GM10266 (cell line): ENCODE data around the gene SLC35E2B.
"Not testable (repeated sequence)": the region's sequence is repeated elsewhere in the genome, so short reads cannot be mapped to it uniquely, and the experiment has no call there.

Source experiments
- DNase-seq: peaks from one replicate; pipeline ENCODE4 v3.0.0; 2012; ENCODE audit errors: extremely low spot score
- TF ChIP-seq, protein P1 (sequence below): IDR thresholded peaks from 2 replicates; pipeline ENCODE4 v1.5.1; 2012; ENCODE audit warnings: mild to moderate bottlenecking, low read depth; ENCODE audit not compliant: control insufficient read depth, insufficient read depth; ENCODE audit errors: missing control alignments

The SLC35E2B gene

GRCh38 chr1:1666526-1666925 lies 26.1 kb downstream of the SLC35E2B start:
- TF ChIP-seq, protein P1, sequence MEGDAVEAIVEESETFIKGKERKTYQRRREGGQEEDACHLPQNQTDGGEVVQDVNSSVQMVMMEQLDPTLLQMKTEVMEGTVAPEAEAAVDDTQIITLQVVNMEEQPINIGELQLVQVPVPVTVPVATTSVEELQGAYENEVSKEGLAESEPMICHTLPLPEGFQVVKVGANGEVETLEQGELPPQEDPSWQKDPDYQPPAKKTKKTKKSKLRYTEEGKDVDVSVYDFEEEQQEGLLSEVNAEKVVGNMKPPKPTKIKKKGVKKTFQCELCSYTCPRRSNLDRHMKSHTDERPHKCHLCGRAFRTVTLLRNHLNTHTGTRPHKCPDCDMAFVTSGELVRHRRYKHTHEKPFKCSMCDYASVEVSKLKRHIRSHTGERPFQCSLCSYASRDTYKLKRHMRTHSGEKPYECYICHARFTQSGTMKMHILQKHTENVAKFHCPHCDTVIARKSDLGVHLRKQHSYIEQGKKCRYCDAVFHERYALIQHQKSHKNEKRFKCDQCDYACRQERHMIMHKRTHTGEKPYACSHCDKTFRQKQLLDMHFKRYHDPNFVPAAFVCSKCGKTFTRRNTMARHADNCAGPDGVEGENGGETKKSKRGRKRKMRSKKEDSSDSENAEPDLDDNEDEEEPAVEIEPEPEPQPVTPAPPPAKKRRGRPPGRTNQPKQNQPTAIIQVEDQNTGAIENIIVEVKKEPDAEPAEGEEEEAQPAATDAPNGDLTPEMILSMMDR: no peak
- DNase-seq: no peak

GRCh38 chr1:1665815-1666251 lies 26.8 kb downstream of the SLC35E2B start:
- TF ChIP-seq, protein P1: peak; percentile 42

DNA sequence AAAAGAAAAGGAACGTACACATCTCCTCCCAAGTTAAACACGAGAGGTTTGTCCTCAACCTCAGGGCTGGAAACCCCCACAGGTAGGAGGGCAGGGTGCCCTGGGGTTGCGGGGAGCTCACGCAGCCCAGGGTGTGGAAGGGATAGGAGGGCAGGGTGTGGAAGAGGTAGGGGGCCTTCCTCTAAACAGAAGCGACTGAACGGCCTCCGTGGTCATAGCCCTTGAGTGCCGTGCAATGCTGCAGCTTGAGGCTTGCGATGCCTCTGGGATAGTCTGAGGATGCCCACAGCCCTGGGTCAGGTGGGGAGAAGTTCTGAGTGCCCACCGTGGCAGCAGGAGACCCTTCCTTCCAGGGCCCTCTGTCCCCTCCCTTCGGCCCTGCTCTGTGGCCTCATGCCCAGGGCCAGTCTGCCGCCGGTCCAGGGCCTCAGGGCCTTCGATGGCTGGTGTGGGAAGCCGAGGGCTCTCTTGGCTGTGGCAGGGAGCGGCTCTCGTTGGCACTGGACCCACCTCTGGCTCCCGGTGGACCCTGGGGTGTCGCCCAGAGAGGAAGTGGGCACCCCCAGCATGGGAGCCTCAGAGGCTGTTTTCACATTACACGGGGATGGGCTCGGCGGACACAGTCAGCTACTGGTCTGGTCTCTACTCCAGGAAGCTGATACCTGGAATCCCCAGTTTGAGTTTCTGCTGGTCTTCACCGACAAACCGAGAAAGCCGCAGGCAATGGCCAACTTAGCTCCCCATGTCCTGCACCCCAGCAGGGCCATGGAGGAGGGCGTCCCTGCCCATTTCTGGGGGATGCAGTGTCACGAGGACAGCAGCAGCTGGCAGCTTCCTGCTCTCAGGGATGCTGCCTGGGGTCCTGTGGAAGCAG lies 27.4 kb downstream of the SLC35E2B start:
- DNase-seq: no peak
- TF ChIP-seq, protein P1: no peak

More at GRCh38 chr1:1665815-1666251, 26.8 kb downstream of the SLC35E2B start:
- DNase-seq: no peak

GRCh38 chr1:1664318-1664717 lies 28.3 kb downstream of the SLC35E2B start:
- not testable (repeated sequence) for DNase-seq

GRCh38 chr1:1662830-1663560 lies 29.6 kb downstream of the SLC35E2B start:
- not testable (repeated sequence) for DNase-seq

GRCh38 chr1:1662392-1662791 lies 30.2 kb downstream of the SLC35E2B start:
- DNase-seq: not testable (repeated sequence)

- peak; percentile 94 for DNase-seq
Measured at GRCh38 chr1:1658583-1659549, 33.7 kb downstream of the SLC35E2B start, which contains the start of gene CDK11B. TSS of gene CDK11B (minus strand) at chr1:1659004. CDS start at chr1:1657485, 1,519 bp downstream.

DNA sequence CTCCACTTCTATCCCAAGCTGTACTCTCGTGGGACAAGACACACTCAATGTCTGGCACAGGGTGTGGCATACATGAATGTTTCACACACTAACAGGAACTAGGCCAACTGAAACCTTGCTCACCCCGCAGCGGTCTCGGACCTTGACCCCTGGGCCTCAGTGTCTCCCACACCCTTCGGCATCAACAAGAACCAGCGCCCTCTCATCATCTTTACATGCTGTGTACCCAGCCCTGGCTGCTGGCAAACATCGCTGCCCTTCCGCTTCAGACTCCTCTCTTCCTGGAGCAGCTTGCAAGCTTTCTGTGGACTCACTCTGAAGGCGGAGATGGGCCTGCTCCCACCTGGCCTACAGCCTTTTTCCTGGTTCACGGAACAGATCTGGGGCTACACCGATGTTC lies 44.3 kb downstream of the SLC35E2B start:
- not testable (repeated sequence) for DNase-seq

DNA sequence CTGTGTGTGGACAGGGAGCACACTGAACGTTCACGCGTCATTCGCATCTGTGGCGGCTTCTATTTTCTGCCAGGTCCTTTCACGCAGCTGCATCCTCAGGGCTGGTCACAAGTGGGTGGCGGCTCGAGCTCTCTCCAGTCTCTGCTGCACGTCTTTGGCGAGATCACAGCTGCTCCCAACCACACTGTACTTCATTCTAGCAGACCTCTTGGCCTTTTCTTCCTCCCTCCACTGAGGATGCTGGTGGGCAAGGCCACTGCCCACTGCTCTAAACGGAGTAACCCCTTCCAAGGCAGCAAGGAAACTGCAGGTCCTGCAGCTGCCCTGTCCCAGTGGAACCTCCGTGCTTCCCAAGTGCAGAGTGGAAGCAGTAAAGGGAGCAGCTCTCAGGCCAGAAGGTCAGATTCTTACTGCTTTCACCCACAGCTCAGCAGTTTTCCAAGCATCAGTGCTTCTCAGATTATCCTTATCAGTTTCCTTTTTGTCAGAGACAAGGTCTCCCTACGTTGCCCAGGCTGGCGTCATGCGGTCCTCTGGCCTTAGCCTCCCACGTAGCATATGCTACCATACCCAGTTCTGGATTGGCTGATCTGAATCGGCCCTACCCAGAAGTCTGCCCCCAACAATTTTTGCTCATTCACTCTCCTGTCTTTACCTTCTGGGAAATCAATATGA lies 44.9 kb downstream of the SLC35E2B start:
- DNase-seq: not testable (repeated sequence)

DNA sequence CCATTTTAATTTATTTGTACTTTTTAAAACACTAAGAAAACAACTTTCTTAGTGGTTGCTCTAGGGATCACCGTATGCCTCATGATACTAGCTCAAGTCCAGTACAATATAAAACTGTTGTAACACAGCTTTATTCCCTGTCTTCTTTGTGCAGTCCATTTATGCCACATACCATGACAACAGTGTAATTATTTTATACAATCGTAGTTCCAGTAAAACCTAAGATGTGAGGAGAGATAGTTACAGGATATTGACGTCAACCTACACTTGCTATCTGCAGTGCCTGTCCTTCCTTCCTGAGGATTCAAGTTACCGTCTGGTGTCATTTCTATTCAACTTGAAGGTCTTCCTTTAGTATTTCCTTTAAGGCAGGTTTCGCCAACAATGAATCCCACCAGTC lies 46.3 kb downstream of the SLC35E2B start:
- not testable (repeated sequence) for DNase-seq

DNA sequence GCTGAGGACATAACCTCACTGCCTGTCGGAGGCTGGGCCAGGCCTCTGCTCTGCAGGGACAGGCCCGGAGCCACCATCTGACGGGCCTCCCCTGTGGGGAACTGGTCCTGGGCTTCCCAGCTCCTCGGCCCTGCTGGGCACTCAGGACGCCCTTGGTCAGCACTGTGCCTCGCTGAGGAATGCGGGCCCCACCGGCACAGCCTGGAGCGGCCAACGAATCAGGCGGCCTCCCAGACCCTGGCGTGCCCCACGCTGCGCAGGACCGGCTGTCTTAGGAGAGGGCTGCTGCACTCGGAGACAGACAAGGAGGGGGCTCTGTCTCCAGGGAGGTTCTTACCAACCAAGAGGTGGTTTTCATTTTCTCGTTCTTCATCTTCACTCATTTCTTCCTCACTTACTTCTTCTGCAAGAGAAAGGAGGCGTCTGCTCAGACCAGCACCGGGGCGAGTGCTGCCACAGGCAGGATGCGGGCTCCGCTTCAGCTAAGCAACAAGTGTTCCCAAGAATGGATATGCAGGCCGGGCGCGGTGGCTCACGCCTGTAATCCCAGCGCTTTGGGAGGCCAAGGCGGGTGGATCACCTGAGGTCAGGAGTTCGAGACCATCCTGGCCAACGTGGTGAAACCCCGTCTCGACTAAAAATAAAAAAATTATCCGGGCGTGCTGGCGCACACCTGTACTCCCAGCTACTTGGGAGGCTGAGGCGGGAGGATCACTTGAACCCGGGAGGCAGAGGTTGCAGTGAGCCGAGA lies 51.7 kb downstream of the SLC35E2B start:
- not testable (repeated sequence) for DNase-seq

DNA sequence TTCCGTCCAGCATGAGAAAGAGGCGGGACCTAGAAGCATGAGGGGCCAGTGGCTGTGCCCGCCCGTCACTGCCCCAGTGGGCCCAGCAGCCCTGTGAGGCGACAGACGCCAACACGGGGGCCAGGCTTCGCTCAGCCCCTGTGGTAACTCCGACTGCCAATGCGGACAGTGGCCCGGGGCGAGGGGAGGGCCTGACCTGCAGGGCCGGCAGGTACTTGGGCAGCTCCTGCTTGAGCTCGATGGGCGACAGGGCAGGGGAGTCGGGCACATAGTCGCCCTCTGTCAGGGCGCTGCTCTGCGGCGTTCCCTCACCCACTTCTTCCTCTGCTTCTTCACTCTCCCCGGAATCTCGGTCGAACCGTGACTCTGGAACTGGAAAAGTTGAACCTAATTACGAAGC lies 52.5 kb downstream of the SLC35E2B start:
- DNase-seq: not testable (repeated sequence)

- not testable (repeated sequence) for DNase-seq
Measured at GRCh38 chr1:1639368-1639767, 53.2 kb downstream of the SLC35E2B start.

DNA sequence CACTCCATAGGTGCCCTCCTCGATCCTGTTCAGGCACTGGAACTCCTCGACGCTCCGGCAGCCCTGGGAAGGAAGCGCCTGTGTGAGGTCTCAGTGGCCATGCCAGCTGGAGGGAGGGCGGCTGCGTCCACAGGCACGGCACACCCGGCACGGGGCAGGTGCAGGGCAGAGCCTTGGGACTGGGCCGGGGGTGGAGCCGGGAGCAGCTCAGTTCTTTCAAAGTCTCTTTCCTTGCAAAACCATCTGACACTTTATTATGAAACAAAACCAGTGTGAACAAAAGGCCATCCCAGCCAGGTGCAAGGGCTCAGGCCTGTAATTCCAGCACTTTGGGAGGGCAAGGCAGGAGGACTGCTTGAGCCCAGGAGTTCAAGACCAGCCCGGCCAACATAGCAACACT lies 54.1 kb downstream of the SLC35E2B start:
- DNase-seq: not testable (repeated sequence)

- DNase-seq: not testable (repeated sequence)
Measured at GRCh38 chr1:1637479-1637875, 55.1 kb downstream of the SLC35E2B start.
